ENCODE results near the gene TEAD1. TPM values are rescaled to one million over a fixed set of nuclear protein-coding genes. Genes with fewer than 3 reads are reported as not detected.

The TEAD1 gene
- polyA plus RNA-seq, 1 donor (not counting 4 experiments of a cell fraction or from before 2014, with no cell fraction given), result 32.7 TPM

GRCh38 chr11:12941671-12942070, 267.4 kb downstream of the TEAD1 start:
- no peak overlapping the region for H3K4me3 ChIP-seq (ENCODE audit: control insufficient read depth in 2 of 3, extremely low read depth in 1 of 3, insufficient read depth in 2 of 3, low read depth in 1 of 3, low read length in 3 of 3)
- dilution Hi-C loops (cut with MboI; ENCODE audit: extremely low pct_ligation_motif_present, low sequenced_read_pairs), result no loop called here
- H3K27ac ChIP-seq (ENCODE audit: control insufficient read depth, insufficient read depth, low read length), result no peak overlapping the region
- no peak overlapping the region for H2AFZ ChIP-seq (ENCODE audit: control insufficient read depth, low read length)
- no peaks in the 10 kb centered on the region for H3K27me3 ChIP-seq (ENCODE audit: control insufficient read depth, extremely low read depth, insufficient read depth, low read length)
- H3K36me3 ChIP-seq (ENCODE audit: control insufficient read depth in 2 of 2, extremely low read depth in 1 of 2, insufficient read depth in 2 of 2, low read length in 2 of 2), result peaks cover 10 to 17% of the 10 kb centered on the region in 2 experiments
- DNase-seq (ENCODE audit: low read depth, low spot score) (no peak), FAIRE-seq (no peak)
- H3K9me3 ChIP-seq (ENCODE audit: control insufficient read depth, low read depth, low read length), result no peaks in the 10 kb centered on the region
- H3K9me1 ChIP-seq (ENCODE audit: control insufficient read depth, extremely low read depth, insufficient read depth, low read length), result no peaks in the 10 kb centered on the region
- no peaks in the 10 kb centered on the region for H3K4me1 ChIP-seq (ENCODE audit: control insufficient read depth, extremely low read depth, insufficient read depth, low read length)
- no peak for TF ChIP-seq EZH2 (IDR thresholded peaks at IDR 0.05; ENCODE audit: low read length)
- TF ChIP-seq CTCF (optimal IDR thresholded peaks at IDR 0.05 in 1 of 3, IDR thresholded peaks at IDR 0.05 in 1 of 3, conservative IDR thresholded peaks at IDR 0.05 in 1 of 3; ENCODE audit: extremely low read depth in 1 of 3, insufficient read depth in 2 of 3, low read length in 3 of 3), result no peak
- no peaks in the 10 kb centered on the region for H4K20me1 ChIP-seq (ENCODE audit: control insufficient read depth, extremely low read depth, insufficient read depth, low read length)
- no peak overlapping the region for H3K9ac ChIP-seq (ENCODE audit: control insufficient read depth, extremely low read depth, insufficient read depth, low read length)
- no peaks in the 10 kb centered on the region for H3K79me2 ChIP-seq (ENCODE audit: control insufficient read depth, insufficient read depth, low read length)
- no peak overlapping the region for H3K4me2 ChIP-seq (ENCODE audit: control insufficient read depth, extremely low read depth, insufficient read depth, low read depth, low read length)

- no peak overlapping the region for H3K9ac ChIP-seq (ENCODE audit: control insufficient read depth, extremely low read depth, insufficient read depth, low read length)
- H3K4me3 ChIP-seq (ENCODE audit: control insufficient read depth in 2 of 3, extremely low read depth in 1 of 3, insufficient read depth in 2 of 3, low read depth in 1 of 3, low read length in 3 of 3), result no peak overlapping the region
- no peak for TF ChIP-seq EZH2 (IDR thresholded peaks at IDR 0.05; ENCODE audit: low read length)
- TF ChIP-seq CTCF (optimal IDR thresholded peaks at IDR 0.05 in 1 of 3, IDR thresholded peaks at IDR 0.05 in 1 of 3, conservative IDR thresholded peaks at IDR 0.05 in 1 of 3; ENCODE audit: extremely low read depth in 1 of 3, insufficient read depth in 2 of 3, low read length in 3 of 3), result no peak
- H3K4me2 ChIP-seq (ENCODE audit: control insufficient read depth, extremely low read depth, insufficient read depth, low read depth, low read length), result no peak overlapping the region
- DNase-seq (ENCODE audit: low read depth, low spot score), result no peak
- H3K36me3 ChIP-seq (ENCODE audit: control insufficient read depth in 2 of 2, extremely low read depth in 1 of 2, insufficient read depth in 2 of 2, low read length in 2 of 2), result peaks cover 10 to 17% of the 10 kb centered on the region in 2 experiments
- no peaks in the 10 kb centered on the region for H3K9me1 ChIP-seq (ENCODE audit: control insufficient read depth, extremely low read depth, insufficient read depth, low read length)
- H3K79me2 ChIP-seq (ENCODE audit: control insufficient read depth, insufficient read depth, low read length), result no peaks in the 10 kb centered on the region
- no peaks in the 10 kb centered on the region for H4K20me1 ChIP-seq (ENCODE audit: control insufficient read depth, extremely low read depth, insufficient read depth, low read length)
- no peaks in the 10 kb centered on the region for H3K9me3 ChIP-seq (ENCODE audit: control insufficient read depth, low read depth, low read length)
- no peaks in the 10 kb centered on the region for H3K4me1 ChIP-seq (ENCODE audit: control insufficient read depth, extremely low read depth, insufficient read depth, low read length)
- no peak overlapping the region for H3K27ac ChIP-seq (ENCODE audit: control insufficient read depth, insufficient read depth, low read length)
- H3K27me3 ChIP-seq (ENCODE audit: control insufficient read depth, extremely low read depth, insufficient read depth, low read length), result no peaks in the 10 kb centered on the region
- FAIRE-seq, result no peak
- dilution Hi-C loops (cut with MboI; ENCODE audit: extremely low pct_ligation_motif_present, low sequenced_read_pairs), result no loop called here
- no peak overlapping the region for H2AFZ ChIP-seq (ENCODE audit: control insufficient read depth, low read length)
These were observed 267.9 kb downstream of the TEAD1 start for GRCh38 chr11:12942157-12942556.
